Esophagus (tissue), 2 donors: Measurements from ENCODE around the gene GRID1. TPM values are rescaled to one million over a fixed set of nuclear protein-coding genes. Genes with fewer than 3 reads are reported as not detected.

Source experiments
- H3K27ac ChIP-seq, 2 donors: one replicate each; pipeline ENCODE4 v1.5.1; 2013; ENCODE audit warnings: low read depth in 2 of 2, mild to moderate bottlenecking in 2 of 2, inconsistent platforms in 1 of 2, low read length in 1 of 2, moderate library complexity in 1 of 2
- H3K27me3 ChIP-seq, 2 donors: one replicate each; pipeline ENCODE4 v1.6.1; 2013; ENCODE audit warnings: low read length in 2 of 2, control low read depth in 1 of 2, mild to moderate bottlenecking in 1 of 2; ENCODE audit not compliant: insufficient read depth in 2 of 2, control insufficient read depth in 1 of 2
- H3K36me3 ChIP-seq, 2 donors: one replicate each; pipeline ENCODE4 v1.6.1; 2013; ENCODE audit warnings: low read length in 1 of 2; ENCODE audit not compliant: control insufficient read depth in 2 of 2, insufficient read depth in 2 of 2
- H3K4me1 ChIP-seq, 2 donors: one replicate each; pipeline ENCODE4 v1.6.1; 2013; ENCODE audit warnings: low read length in 1 of 2; ENCODE audit not compliant: control insufficient read depth in 2 of 2, insufficient read depth in 2 of 2
- H3K4me3 ChIP-seq, 2 donors: one replicate each; pipeline ENCODE4 v1.5.1; 2013; ENCODE audit warnings: low read length in 2 of 2, mild to moderate bottlenecking in 2 of 2, low read depth in 1 of 2, moderate library complexity in 1 of 2
- H3K9me3 ChIP-seq, 2 donors: one replicate each; pipeline ENCODE4 v1.6.1; 2013; ENCODE audit warnings: mild to moderate bottlenecking in 2 of 2, low read depth in 1 of 2, low read length in 1 of 2, moderate library complexity in 1 of 2; ENCODE audit not compliant: control insufficient read depth in 2 of 2, insufficient read depth in 1 of 2
- WGBS, 2 donors: extraction: QIAGEN DNeasy Blood & Tissue Kit; methylation state at CpG; one replicate each; pipeline ENCODE4 v1.1.7; 2013; 5-methylcytosine and 5-hydroxymethylcytosine counted together
- polyA plus RNA-seq, 2 donors: library from polyadenylated mRNA; stranded (reverse); fragments of 200-250 nt; gene quantifications; one replicate each; pipeline ENCODE4 v1.2.3, GENCODE V29; 2013
- donor health status: healthy with polysubstance abuse.
- donor health status: Bipolar disorder and iron deficiency.

The GRID1 gene
- polyA plus RNA-seq, 2 donors: 0.04 to 0.32 TPM

DNA sequence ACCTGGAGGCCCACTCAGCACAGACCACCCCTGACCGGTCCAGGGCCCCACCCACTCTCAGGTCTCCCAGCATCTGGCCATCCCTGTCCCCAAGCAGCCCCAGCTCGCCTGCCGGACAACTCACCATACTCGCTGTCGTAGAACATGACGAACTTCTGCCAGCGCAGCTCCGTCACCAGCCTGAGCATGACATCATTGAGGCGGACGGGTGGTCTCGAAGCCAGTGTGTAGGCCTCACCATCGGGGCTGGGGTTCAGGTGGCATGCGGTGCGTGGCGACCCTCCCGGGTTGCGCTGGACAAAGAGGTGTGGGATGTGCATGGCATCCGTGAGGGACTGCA lies 160.4 kb downstream of the GRID1 start:
- WGBS, 2 donors: 95% methylated on average over 18 of the region's 18 CpGs

DNA sequence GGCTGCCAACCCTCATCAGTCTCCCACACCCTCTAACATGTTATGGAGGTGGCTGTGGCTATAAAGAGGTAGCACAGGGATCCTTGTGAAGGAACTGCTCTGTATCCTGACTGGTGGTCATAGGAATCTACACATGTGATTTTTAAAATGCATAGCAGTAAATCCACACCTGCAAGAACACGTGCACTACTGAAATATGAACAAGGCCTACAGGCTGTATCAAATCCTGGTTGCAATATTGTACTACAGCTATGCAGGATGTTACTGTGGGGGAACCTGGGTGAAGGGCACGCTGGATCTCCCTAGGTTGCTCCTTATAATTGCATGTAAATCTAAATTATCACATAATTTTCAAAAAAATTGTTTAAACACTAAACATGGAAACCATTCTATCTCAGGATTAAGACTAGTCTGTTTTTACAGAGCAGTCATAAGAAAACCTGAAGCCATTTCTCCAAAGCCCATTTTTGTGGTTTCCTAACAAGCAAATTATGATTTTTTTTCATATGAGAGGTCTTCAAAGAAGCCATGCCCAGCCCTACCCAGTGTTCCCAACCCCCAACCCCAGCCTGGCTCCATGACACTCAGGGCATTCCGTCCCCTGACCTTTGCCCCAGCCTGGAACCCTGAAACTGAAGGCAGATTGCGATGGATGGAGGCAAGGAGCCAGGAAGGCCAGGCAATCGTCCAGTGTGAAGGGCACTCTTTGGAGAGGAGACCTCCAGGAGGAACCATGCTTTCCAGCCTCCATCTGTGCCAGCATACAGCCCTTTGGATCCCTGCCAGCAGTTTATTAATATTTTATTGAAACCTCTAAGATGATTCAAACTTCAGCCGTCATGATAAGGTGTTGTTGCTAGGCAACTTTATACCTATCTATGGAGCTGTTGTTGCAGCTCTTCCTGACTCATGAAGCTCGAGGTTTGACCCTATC lies 161.0 kb downstream of the GRID1 start:
- no peak overlapping the region for H3K4me3 ChIP-seq
- no peak overlapping the region for H3K27ac ChIP-seq
- H3K4me1 ChIP-seq: no peaks in the 10 kb centered on the region
- 61 to 69% methylated on average over 7 of the region's 7 CpGs for WGBS, 2 donors
- no peaks in the 10 kb centered on the region for H3K27me3 ChIP-seq
- H3K36me3 ChIP-seq: no peaks in the 10 kb centered on the region
- H3K9me3 ChIP-seq: no peaks in the 10 kb centered on the region

More for the DNA sequence above, 160.4 kb downstream of the GRID1 start:
- Histone ChIP-seq H3K36me3 (no peaks in the 10 kb centered on the region), H3K9me3 (no peaks in the 10 kb centered on the region), H3K27me3 (no peaks in the 10 kb centered on the region), H3K27ac (no peak overlapping the region), H3K4me1 (no peaks in the 10 kb centered on the region), H3K4me3 (no peak overlapping the region)

DNA sequence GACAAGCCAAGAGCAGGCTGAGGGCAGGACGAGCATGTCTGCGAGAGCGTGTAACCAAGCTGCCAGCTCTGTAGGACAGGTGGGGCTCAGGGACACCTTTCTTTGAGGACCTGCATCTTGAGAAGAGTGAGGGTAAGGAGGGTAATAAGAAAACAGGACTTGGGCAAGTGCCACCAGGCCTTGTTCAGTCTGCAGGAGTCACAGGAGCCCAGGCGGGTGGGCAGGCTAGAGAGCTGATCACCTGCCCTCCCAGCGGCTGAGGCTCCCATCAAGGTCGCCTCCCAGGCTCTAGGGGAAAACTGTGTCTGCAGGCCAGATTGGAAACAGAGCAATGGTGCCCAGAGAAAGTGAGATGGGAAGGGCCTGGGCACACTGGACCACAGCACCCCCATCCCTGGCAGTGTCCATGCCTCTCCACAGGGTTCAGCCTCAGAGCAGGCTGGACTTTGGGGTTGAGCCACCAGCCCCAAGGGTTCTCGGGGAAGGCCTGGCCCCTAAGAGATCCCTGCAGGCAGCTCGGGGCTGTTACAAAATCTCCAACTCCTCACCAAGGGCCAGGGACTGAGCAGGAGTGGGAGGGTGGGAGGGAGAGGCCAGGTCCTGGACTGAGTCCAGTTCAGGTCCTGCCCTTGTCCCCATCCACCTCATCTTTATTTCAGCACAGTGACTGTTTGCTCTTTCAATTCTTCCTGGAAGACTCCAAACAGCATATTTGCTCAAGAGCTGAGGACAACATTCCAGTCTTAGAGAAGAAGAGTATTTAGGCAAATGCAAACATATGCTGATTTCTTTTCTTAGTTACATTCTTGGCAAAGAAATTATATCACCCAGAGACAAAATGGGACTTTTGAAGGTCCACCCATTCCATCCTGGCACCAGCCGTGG lies 161.9 kb downstream of the GRID1 start:
- no peaks in the 10 kb centered on the region for H3K4me1 ChIP-seq
- H3K4me3 ChIP-seq: no peak overlapping the region
- 79 to 87% methylated on average over 9 of the region's 9 CpGs for WGBS, 2 donors
- no peaks in the 10 kb centered on the region for H3K27me3 ChIP-seq
- no peaks in the 10 kb centered on the region for H3K9me3 ChIP-seq
- H3K27ac ChIP-seq: no peak overlapping the region
- no peaks in the 10 kb centered on the region for H3K36me3 ChIP-seq

DNA sequence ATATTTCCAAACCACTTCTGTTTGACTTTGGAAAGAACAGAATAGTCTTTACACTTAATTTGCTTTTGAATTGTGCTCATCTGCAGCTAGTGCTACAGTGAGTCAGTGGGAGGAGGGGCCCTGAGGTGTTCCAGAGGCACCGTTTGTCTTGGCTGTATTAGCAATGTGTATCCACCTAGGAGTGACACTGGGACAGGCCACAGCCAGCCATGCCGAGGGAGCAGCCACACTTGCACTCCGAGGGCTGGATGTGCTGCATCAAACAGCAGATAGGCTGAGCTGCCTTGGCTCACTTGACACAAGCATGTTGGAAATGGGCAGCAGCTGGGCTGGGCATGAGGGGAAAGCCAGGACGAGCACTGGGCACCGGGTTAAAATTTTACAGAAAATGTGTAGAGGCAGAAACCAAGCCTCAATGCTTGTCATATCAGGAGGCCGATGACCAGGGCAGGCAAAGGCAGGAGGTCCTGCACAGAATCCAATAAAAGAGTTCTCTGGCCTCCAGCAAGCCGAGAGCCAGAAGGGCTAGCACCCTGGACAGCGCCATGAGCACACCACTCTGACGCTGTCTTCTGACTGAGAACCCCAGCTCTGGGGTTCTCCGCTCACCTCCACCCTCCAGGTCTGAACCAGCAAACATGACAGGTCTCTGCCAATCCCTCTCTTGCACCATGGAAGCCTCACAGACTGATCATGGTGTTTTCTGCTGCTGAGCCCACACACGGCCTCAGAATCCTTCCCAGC lies 163.3 kb downstream of the GRID1 start:
- WGBS, 2 donors: 44 to 51% methylated on average over 11 of the region's 11 CpGs
- no peaks in the 10 kb centered on the region for H3K9me3 ChIP-seq
- no peak overlapping the region for H3K4me3 ChIP-seq
- no peaks in the 10 kb centered on the region for H3K27me3 ChIP-seq
- H3K36me3 ChIP-seq: no peaks in the 10 kb centered on the region
- no peaks in the 10 kb centered on the region for H3K4me1 ChIP-seq
- no peak overlapping the region for H3K27ac ChIP-seq

DNA sequence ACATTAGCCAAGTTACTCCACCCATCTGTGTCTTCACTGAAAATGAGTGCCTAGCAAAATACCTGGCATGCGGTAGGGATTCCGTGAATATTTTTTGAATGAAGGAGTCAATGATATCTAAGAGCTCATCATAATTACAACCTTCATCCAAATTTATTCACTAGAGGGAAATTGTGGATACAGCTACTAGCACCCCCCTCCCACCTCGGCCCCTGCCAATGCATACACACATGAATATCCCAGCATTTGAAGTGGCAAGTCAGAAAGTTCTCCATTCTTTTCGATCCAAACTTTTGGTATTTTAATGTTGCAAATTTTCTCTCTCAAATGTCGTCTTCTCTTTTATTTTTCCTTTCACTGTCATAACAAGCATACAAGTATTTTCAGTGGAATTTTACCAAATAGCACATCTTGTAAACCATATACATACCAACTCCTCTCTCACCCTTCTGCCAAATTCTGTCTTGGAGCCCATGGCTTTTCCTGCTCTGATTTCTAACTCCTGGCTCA lies 164.3 kb downstream of the GRID1 start:
- Histone ChIP-seq H3K27me3 (no peaks in the 10 kb centered on the region), H3K27ac (no peak overlapping the region), H3K9me3 (no peaks in the 10 kb centered on the region), H3K4me1 (no peaks in the 10 kb centered on the region), H3K36me3 (no peaks in the 10 kb centered on the region), H3K4me3 (no peak overlapping the region)
- 60 to 74% methylated on average over 5 of the region's 5 CpGs for WGBS, 2 donors

DNA sequence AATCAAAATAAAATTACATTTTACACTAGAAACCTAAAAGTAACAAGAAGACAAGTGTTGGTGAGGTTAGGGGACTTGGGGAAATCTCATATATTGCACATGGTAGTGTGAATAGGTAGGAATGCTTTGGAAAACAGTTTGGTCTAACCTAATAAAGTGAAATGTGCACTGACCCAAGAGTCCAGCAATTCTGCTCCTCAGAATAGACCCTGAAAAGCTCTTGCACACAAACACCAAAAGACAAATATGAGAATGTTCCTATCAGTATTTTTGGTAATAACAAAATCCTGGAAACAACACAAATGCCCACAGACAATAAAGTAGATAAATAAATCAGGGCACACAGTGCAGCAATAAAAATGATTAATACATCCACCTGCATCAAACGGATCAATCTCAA lies 165.7 kb downstream of the GRID1 start:
- no peaks in the 10 kb centered on the region for H3K27me3 ChIP-seq
- 78 to 80% methylated on average over 1 of the region's 1 CpG for WGBS, 2 donors

DNA sequence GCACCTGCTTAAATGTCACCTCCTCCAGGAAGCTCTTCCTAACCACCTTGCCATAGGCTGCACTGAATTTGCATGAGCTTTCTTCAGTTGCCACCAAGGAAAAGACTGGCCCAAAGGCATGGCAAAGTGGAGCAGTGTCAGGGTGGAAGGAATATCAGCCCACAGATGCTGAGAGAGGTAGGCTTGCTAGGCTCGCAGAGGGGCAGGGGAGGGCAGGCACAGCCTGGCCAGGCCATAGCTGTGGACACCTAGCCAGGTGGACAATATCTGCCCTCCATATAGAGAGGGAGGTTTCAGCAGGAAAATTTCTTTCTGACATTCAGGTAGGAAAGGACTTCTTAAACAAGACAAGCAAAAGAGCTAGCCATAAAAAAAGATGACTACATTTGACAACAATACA lies 166.3 kb downstream of the GRID1 start:
- 85 to 91% methylated on average over 1 of the region's 1 CpG for WGBS, 2 donors
- Histone ChIP-seq H3K27me3 (no peaks in the 10 kb centered on the region), H3K27ac (no peak overlapping the region), H3K36me3 (no peaks in the 10 kb centered on the region), H3K9me3 (no peaks in the 10 kb centered on the region), H3K4me1 (no peaks in the 10 kb centered on the region), H3K4me3 (no peak overlapping the region)

More for the DNA sequence above, 165.7 kb downstream of the GRID1 start:
- Histone ChIP-seq H3K9me3 (no peaks in the 10 kb centered on the region), H3K36me3 (no peaks in the 10 kb centered on the region), H3K4me3 (no peak overlapping the region), H3K4me1 (no peaks in the 10 kb centered on the region), H3K27ac (no peak overlapping the region)

DNA sequence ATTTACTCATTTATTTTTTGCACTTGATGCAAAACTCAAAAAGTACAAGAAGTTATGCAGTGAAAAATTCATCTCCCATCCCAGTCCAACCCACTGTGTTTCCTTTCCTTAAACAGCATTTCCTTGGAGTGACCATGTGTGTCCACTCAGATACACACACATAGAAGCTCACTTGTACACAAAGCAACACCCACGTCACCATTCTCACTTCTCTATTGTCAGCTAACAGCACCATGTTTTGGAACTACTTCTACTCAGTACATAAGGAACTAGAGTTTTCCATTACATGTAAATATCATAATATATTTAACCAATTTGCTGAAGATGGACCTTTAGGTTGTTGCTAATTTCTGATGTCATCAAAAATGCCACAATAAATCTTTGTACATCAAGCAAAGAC lies 167.6 kb downstream of the GRID1 start:
- H3K27me3 ChIP-seq: no peaks in the 10 kb centered on the region
- WGBS, 2 donors: 70 to 72% methylated on average over 1 of the region's 1 CpG
- no peaks in the 10 kb centered on the region for H3K36me3 ChIP-seq
- no peak overlapping the region for H3K4me3 ChIP-seq
- H3K27ac ChIP-seq: no peak overlapping the region
- no peaks in the 10 kb centered on the region for H3K9me3 ChIP-seq
- peaks cover 0 to 3% of the 10 kb centered on the region in 2 donors for H3K4me1 ChIP-seq

DNA sequence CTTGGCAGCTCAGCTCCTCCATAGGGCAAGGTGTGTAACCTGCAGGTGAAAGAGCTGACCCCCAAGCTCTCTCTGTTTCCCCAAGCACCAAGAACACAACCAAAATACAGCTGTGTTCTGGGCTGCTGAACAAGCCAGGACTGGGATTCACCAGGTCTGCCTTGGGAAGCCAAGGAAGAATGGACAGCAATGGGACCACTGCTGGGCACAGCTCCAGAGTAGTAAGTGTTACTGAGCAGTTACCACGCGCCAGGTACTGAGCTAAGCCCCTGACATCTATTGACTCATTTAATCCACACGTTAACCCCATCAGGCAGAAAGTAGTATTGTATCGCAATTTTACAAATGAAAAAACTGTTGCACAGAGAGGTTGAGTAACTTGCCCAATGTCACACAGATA lies 168.3 kb downstream of the GRID1 start:
- H3K4me1 ChIP-seq: peaks cover 0 to 3% of the 10 kb centered on the region in 2 donors
- H3K4me3 ChIP-seq: no peak overlapping the region
- WGBS, 2 donors: 79 to 87% methylated on average over 4 of the region's 4 CpGs
- H3K36me3 ChIP-seq: no peaks in the 10 kb centered on the region
- H3K9me3 ChIP-seq: no peaks in the 10 kb centered on the region
- H3K27ac ChIP-seq: no peak overlapping the region
- no peaks in the 10 kb centered on the region for H3K27me3 ChIP-seq
